Measurements from ENCODE around the gene PRLR. TPM values are rescaled to one million over a fixed set of nuclear protein-coding genes. Genes with fewer than 3 reads are reported as not detected.

Gene PRLR
- polyA plus RNA-seq, 3 donors from 2014 or later = not detected

GRCh38 chr5:35180046-35180445, 50.2 kb downstream of the PRLR start:
- no peak overlapping the region for H3K4me3 Mint-ChIP-seq
- H3K9me3 Mint-ChIP-seq = peaks cover 0 to 1% (median 0%) of the 10 kb centered on the region in 6 donors
- no peaks in the 10 kb centered on the region for H3K4me1 Mint-ChIP-seq
- H3K36me3 Mint-ChIP-seq = no peaks in the 10 kb centered on the region
- no peak for DNase-seq
- peaks cover 0 to 3% (median 2%) of the 10 kb centered on the region in 3 donors for H3K27me3 Mint-ChIP-seq (ENCODE audit: low read depth in 3 of 3)
- H3K27ac Mint-ChIP-seq = no peak overlapping the region

- DNase-seq = no peak
- H3K9me3 Mint-ChIP-seq = no peaks in the 10 kb centered on the region
- H3K4me1 Mint-ChIP-seq = no peaks in the 10 kb centered on the region
- H3K27me3 Mint-ChIP-seq (ENCODE audit: low read depth in 3 of 3) = peaks cover 0 to 3% (median 2%) of the 10 kb centered on the region in 3 donors
- H3K27ac Mint-ChIP-seq = no peak overlapping the region
- no peak overlapping the region for H3K4me3 Mint-ChIP-seq
- H3K36me3 Mint-ChIP-seq = no peaks in the 10 kb centered on the region
These were observed 52.5 kb downstream of the PRLR start for GRCh38 chr5:35177783-35178182.

GRCh38 chr5:35172533-35172932, 57.8 kb downstream of the PRLR start:
- DNase-seq = no peak

GRCh38 chr5:35171991-35172390, 58.3 kb downstream of the PRLR start:
- DNase-seq = no peak
- H3K27me3 Mint-ChIP-seq (ENCODE audit: low read depth in 3 of 3) = peaks cover 0 to 4% (median 2%) of the 10 kb centered on the region in 3 donors
- no peaks in the 10 kb centered on the region for H3K4me1 Mint-ChIP-seq
- no peaks in the 10 kb centered on the region for H3K36me3 Mint-ChIP-seq
- H3K9me3 Mint-ChIP-seq = peaks cover 0 to 18% (median 4%) of the 10 kb centered on the region in 6 donors
- H3K27ac Mint-ChIP-seq = no peak overlapping the region
- no peak overlapping the region for H3K4me3 Mint-ChIP-seq

More at GRCh38 chr5:35172533-35172932, 57.8 kb downstream of the PRLR start:
- Mint-ChIP-seq H3K4me3 (no peak overlapping the region), H3K36me3 (no peaks in the 10 kb centered on the region), H3K4me1 (no peaks in the 10 kb centered on the region), H3K27ac (no peak overlapping the region), H3K27me3 (ENCODE audit: low read depth in 3 of 3) (peaks cover 0 to 4% (median 2%) of the 10 kb centered on the region in 3 donors), H3K9me3 (peaks cover 0 to 13% (median 2%) of the 10 kb centered on the region in 6 donors)

GRCh38 chr5:35171078-35171477, 59.2 kb downstream of the PRLR start:
- H3K27me3 Mint-ChIP-seq (ENCODE audit: low read depth in 3 of 3) = peaks cover 0 to 4% (median 2%) of the 10 kb centered on the region in 3 donors
- DNase-seq = no peak
- H3K9me3 Mint-ChIP-seq = peaks cover 0 to 19% (median 5%) of the 10 kb centered on the region in 6 donors
- no peak overlapping the region for H3K4me3 Mint-ChIP-seq
- H3K4me1 Mint-ChIP-seq = no peaks in the 10 kb centered on the region
- H3K27ac Mint-ChIP-seq = no peak overlapping the region
- H3K36me3 Mint-ChIP-seq = no peaks in the 10 kb centered on the region

GRCh38 chr5:35166043-35166442, 64.2 kb downstream of the PRLR start:
- peaks cover 0 to 25% (median 7%) of the 10 kb centered on the region in 6 donors for H3K9me3 Mint-ChIP-seq
- H3K4me3 Mint-ChIP-seq = no peak overlapping the region
- peaks cover 0 to 2% (median 0%) of the 10 kb centered on the region in 3 donors for H3K27me3 Mint-ChIP-seq (ENCODE audit: low read depth in 3 of 3)
- no peaks in the 10 kb centered on the region for H3K4me1 Mint-ChIP-seq
- H3K27ac Mint-ChIP-seq = no peak overlapping the region
- no peaks in the 10 kb centered on the region for H3K36me3 Mint-ChIP-seq
- no peak for DNase-seq

GRCh38 chr5:35164860-35165542, 65.3 kb downstream of the PRLR start:
- no peak for DNase-seq
- no peaks in the 10 kb centered on the region for H3K36me3 Mint-ChIP-seq
- H3K9me3 Mint-ChIP-seq = peaks cover 0 to 24% (median 7%) of the 10 kb centered on the region in 6 donors

GRCh38 chr5:35163710-35164033, 66.6 kb downstream of the PRLR start:
- no peak for DNase-seq
- Mint-ChIP-seq H3K9me3 (peaks cover 1 to 20% (median 6%) of the 10 kb centered on the region in 6 donors), H3K27me3 (ENCODE audit: low read depth in 3 of 3) (peaks cover 0 to 1% (median 0%) of the 10 kb centered on the region in 3 donors), H3K36me3 (no peaks in the 10 kb centered on the region), H3K27ac (no peak overlapping the region), H3K4me1 (no peaks in the 10 kb centered on the region), H3K4me3 (no peak overlapping the region)

More at GRCh38 chr5:35164860-35165542, 65.3 kb downstream of the PRLR start:
- peaks cover 0 to under 1% (median 0%) of the 10 kb centered on the region in 3 donors for H3K27me3 Mint-ChIP-seq (ENCODE audit: low read depth in 3 of 3)
- H3K4me1 Mint-ChIP-seq = no peaks in the 10 kb centered on the region
- no peak overlapping the region for H3K4me3 Mint-ChIP-seq
- H3K27ac Mint-ChIP-seq = no peak overlapping the region

GRCh38 chr5:35162848-35163709, 67.2 kb downstream of the PRLR start:
- H3K27me3 Mint-ChIP-seq (ENCODE audit: low read depth in 3 of 3) = peaks cover 0 to 1% (median 0%) of the 10 kb centered on the region in 3 donors
- DNase-seq = no peak
- no peak overlapping the region for H3K4me3 Mint-ChIP-seq
- H3K4me1 Mint-ChIP-seq = no peaks in the 10 kb centered on the region
- H3K9me3 Mint-ChIP-seq = peaks cover 2 to 18% (median 6%) of the 10 kb centered on the region in 6 donors
- no peaks in the 10 kb centered on the region for H3K36me3 Mint-ChIP-seq
- no peak overlapping the region for H3K27ac Mint-ChIP-seq

GRCh38 chr5:35161652-35162273, 68.5 kb downstream of the PRLR start:
- Mint-ChIP-seq H3K4me1 (no peaks in the 10 kb centered on the region), H3K4me3 (no peak overlapping the region), H3K27me3 (ENCODE audit: low read depth in 3 of 3) (peaks cover 0 to 1% (median 0%) of the 10 kb centered on the region in 3 donors), H3K9me3 (peaks cover 0 to 6% (median 3%) of the 10 kb centered on the region in 6 donors), H3K36me3 (no peaks in the 10 kb centered on the region), H3K27ac (no peak overlapping the region)
- no peak for DNase-seq

GRCh38 chr5:35160486-35161116, 69.7 kb downstream of the PRLR start:
- no peaks in the 10 kb centered on the region for H3K36me3 Mint-ChIP-seq
- H3K4me1 Mint-ChIP-seq = no peaks in the 10 kb centered on the region
- DNase-seq = no peak
- no peak overlapping the region for H3K27ac Mint-ChIP-seq
- H3K27me3 Mint-ChIP-seq (ENCODE audit: low read depth in 3 of 3) = peaks cover 0 to 1% (median 0%) of the 10 kb centered on the region in 3 donors
- H3K9me3 Mint-ChIP-seq = peaks cover 0 to 6% (median 3%) of the 10 kb centered on the region in 6 donors
- no peak overlapping the region for H3K4me3 Mint-ChIP-seq

GRCh38 chr5:35159370-35159742, 70.9 kb downstream of the PRLR start:
- no peak overlapping the region for H3K27ac Mint-ChIP-seq
- H3K9me3 Mint-ChIP-seq = peaks cover 0 to 6% (median 3%) of the 10 kb centered on the region in 6 donors

GRCh38 chr5:35158622-35159369, 71.5 kb downstream of the PRLR start:
- Mint-ChIP-seq H3K27ac (no peak overlapping the region), H3K36me3 (no peaks in the 10 kb centered on the region), H3K27me3 (ENCODE audit: low read depth in 3 of 3) (peaks cover 0 to 1% (median 0%) of the 10 kb centered on the region in 3 donors), H3K4me1 (no peaks in the 10 kb centered on the region), H3K4me3 (no peak overlapping the region), H3K9me3 (peaks cover 0 to 6% (median 3%) of the 10 kb centered on the region in 6 donors)
- DNase-seq = no peak

More at GRCh38 chr5:35159370-35159742, 70.9 kb downstream of the PRLR start:
- H3K4me1 Mint-ChIP-seq = no peaks in the 10 kb centered on the region
- DNase-seq = no peak
- H3K36me3 Mint-ChIP-seq = no peaks in the 10 kb centered on the region
- no peak overlapping the region for H3K4me3 Mint-ChIP-seq
- peaks cover 0 to 1% (median 0%) of the 10 kb centered on the region in 3 donors for H3K27me3 Mint-ChIP-seq (ENCODE audit: low read depth in 3 of 3)
